Central memory CD4-positive, alpha-beta T cell (primary cell): ENCODE measurements around the gene OTX1.
"Not testable (repeated sequence)": the region's sequence is repeated elsewhere in the genome, so short reads cannot be mapped to it uniquely, and the experiment has no call there.

Experiments
- DNase-seq: peaks from one replicate; pipeline ENCODE4 v3.0.0; 2022
- total RNA-seq, 3 experiments: gene quantifications; one replicate each; lab custom pipeline; 2026; lab: John Stamatoyannopoulos, UW

Gene OTX1
- total RNA-seq, result 0 to 0.05 (median 0) reads per million in 3 experiments

GRCh38 chr2:63050334-63051041, at the start of gene OTX1:
Gene OTX1 (plus strand): TSS chr2:63050830. CDS start chr2:63052991, 2,161 bp downstream.
- no peak for DNase-seq

GRCh38 chr2:63001576-63001975, 49.1 kb upstream of the OTX1 start:
- DNase-seq, result no peak

- DNase-seq, result no peak
Measured at GRCh38 chr2:63003351-63003750, 47.3 kb upstream of the OTX1 start.

- no peak for DNase-seq
Measured at GRCh38 chr2:63007813-63008458, 42.7 kb upstream of the OTX1 start.

- no peak for DNase-seq
Measured at GRCh38 chr2:63008838-63009237, 41.8 kb upstream of the OTX1 start.

GRCh38 chr2:63009490-63009889, 41.1 kb upstream of the OTX1 start:
- DNase-seq, result no peak

GRCh38 chr2:63012541-63012940, 38.1 kb upstream of the OTX1 start:
- DNase-seq, result no peak

GRCh38 chr2:63013438-63013837, 37.2 kb upstream of the OTX1 start:
- no peak for DNase-seq

GRCh38 chr2:63015389-63015788, 35.2 kb upstream of the OTX1 start:
- DNase-seq, result no peak

GRCh38 chr2:63018439-63018838, 32.2 kb upstream of the OTX1 start:
- DNase-seq, result no peak

GRCh38 chr2:63019686-63020085, 30.9 kb upstream of the OTX1 start:
- DNase-seq, result not testable (repeated sequence)

GRCh38 chr2:63023444-63023843, 27.2 kb upstream of the OTX1 start:
- DNase-seq, result no peak

- DNase-seq, result no peak
Measured at GRCh38 chr2:63027220-63027619, 23.4 kb upstream of the OTX1 start.

- DNase-seq, result no peak
Measured at GRCh38 chr2:63029058-63029457, 21.6 kb upstream of the OTX1 start.

GRCh38 chr2:63034526-63034925, 16.1 kb upstream of the OTX1 start:
- no peak for DNase-seq

GRCh38 chr2:63035169-63035568, 15.5 kb upstream of the OTX1 start:
- DNase-seq, result no peak

- no peak for DNase-seq
Measured at GRCh38 chr2:63035660-63036059, 15.0 kb upstream of the OTX1 start.

- DNase-seq, result no peak
Measured at GRCh38 chr2:63038034-63038433, 12.6 kb upstream of the OTX1 start.

GRCh38 chr2:63040586-63040985, 10.0 kb upstream of the OTX1 start:
- DNase-seq, result no peak

GRCh38 chr2:63041592-63041991, 9.0 kb upstream of the OTX1 start:
- no peak for DNase-seq

GRCh38 chr2:63044362-63045327, 6.0 kb upstream of the OTX1 start:
- DNase-seq, result no peak

- no peak for DNase-seq
Measured at GRCh38 chr2:63046552-63046951, 4.1 kb upstream of the OTX1 start.

- DNase-seq, result no peak
Measured at GRCh38 chr2:63046961-63047320, 3.7 kb upstream of the OTX1 start.
